AG04449 (cell line): ENCODE data around the gene HSP90B1.

ENCODE experiments used
- CTCF ChIA-PET: fragments of 350-600 bp; formaldehyde crosslinking; extraction: SDS; loops from one replicate; lab custom pipeline; 2021; ENCODE audit warnings: antibody characterized with exemption; lab: Yijun Ruan, JAX
- POLR2A ChIA-PET: fragments of 400-600, 350-600 bp; formaldehyde crosslinking; extraction: SDS; loops from one replicate; lab custom pipeline; 2020; ENCODE audit warnings: antibody characterized with exemption, inconsistent platforms; lab: Yijun Ruan, JAX
- DNase-seq: peaks from one replicate; pipeline ENCODE4 v3.0.0-alpha.2; 2010; ENCODE audit warnings: low read depth, low spot score
- H3K4me3 ChIP-seq: 2 replicates; pipeline ENCODE4 v1.5.1; 2011; ENCODE audit warnings: low read depth, mild to moderate bottlenecking, control low read depth, low read length
- TF ChIP-seq, protein P1 (sequence below): IDR thresholded peaks from one replicate; pipeline ENCODE4 v1.5.1; 2011; ENCODE audit warnings: mild to moderate bottlenecking, moderate library complexity, low read length, control low read depth, inconsistent platforms; ENCODE audit not compliant: insufficient read depth; ENCODE audit errors: missing control alignments

The HSP90B1 gene

DNA sequence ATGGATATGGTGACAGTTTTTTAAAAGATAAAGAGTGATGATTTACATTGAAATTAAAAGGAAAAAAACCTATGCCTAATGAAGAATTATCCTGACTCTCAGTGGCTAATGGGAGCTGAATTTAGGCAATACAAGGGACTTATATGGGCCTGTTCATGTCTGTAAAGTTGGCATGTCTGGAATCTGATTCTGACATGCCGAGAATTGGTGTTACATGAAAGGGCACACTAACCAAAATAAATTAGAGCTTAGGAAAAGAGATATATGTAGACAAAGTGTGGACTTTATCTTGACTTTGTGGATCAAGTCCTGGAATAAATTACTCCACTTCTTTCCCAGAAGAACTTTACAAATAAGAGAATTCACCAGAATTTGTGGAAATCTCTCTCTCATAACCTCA is 36.5 kb downstream of the HSP90B1 start:
- no peak for DNase-seq
- POLR2A ChIA-PET, result interaction anchor here (1.0 to 2.0 kb wide), 4 partner anchors 11 to 97 kb away, joined by 3 to 44 read pairs (median 6); partner anchors contain the start of genes HCFC2 and HSP90B1
- H3K4me3 ChIP-seq, result peak overlapping the region; percentile 98
- TF ChIP-seq, protein P1, sequence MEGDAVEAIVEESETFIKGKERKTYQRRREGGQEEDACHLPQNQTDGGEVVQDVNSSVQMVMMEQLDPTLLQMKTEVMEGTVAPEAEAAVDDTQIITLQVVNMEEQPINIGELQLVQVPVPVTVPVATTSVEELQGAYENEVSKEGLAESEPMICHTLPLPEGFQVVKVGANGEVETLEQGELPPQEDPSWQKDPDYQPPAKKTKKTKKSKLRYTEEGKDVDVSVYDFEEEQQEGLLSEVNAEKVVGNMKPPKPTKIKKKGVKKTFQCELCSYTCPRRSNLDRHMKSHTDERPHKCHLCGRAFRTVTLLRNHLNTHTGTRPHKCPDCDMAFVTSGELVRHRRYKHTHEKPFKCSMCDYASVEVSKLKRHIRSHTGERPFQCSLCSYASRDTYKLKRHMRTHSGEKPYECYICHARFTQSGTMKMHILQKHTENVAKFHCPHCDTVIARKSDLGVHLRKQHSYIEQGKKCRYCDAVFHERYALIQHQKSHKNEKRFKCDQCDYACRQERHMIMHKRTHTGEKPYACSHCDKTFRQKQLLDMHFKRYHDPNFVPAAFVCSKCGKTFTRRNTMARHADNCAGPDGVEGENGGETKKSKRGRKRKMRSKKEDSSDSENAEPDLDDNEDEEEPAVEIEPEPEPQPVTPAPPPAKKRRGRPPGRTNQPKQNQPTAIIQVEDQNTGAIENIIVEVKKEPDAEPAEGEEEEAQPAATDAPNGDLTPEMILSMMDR, result no peak
- CTCF ChIA-PET, result interaction anchor here (0.9 to 2.8 kb wide), 3 partner anchors 10 to 142 kb away, joined by 3 to 13 read pairs (median 4); a partner anchor contains a TSS

DNA sequence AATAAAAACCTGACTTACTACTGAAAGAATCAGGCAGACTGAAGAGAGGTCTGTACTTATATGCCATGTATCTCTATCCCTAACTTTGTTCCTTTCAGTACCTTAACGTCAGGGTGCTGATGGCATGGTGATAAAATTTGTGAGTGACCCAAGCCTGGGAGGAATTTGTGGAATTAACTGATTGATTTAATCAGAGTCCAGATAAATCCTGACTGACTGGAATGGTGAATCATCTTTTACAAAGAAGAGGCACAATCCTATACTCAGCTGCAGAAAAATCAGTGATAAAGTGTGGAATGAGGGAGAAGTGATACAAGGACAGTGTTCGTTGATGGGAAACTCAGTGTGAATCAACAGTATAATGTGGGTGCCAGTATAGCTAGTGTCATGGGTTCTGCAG is 39.2 kb downstream of the HSP90B1 start:
- CTCF ChIA-PET, result interaction anchor here (0.9 to 1.3 kb wide), 3 partner anchors 8 to 140 kb away, joined by 3 to 5 read pairs (median 4); no protein-coding TSS in a partner anchor
- POLR2A ChIA-PET, result interaction anchor here (1.1 kb wide), 1 partner anchor 94 kb away, joined by 4 read pairs; no protein-coding TSS in a partner anchor
- no peak for DNase-seq
- TF ChIP-seq, protein P1, result no peak
- H3K4me3 ChIP-seq, result no peak overlapping the region

DNA sequence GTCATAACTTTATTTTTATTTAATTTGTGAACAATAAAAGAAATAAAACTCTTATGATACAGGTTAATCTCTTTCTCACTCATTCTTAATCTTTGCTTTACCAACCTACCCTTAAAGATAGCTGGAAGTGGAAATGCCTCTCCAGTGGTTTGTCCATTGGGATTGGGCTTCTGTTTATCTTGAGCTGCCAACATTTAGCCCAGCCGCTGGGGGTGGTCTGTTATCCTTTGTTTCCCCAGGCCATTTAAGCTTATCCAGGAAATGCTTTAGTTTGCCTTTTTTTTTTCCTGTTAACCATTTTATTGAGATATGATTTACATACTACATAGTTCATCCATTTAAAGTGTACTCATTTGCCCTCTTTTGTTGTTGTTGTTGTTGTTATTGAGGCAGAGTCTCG is 43.7 kb downstream of the HSP90B1 start:
- H3K4me3 ChIP-seq, result no peak overlapping the region
- TF ChIP-seq, protein P1, result no peak
- CTCF ChIA-PET, result interaction anchor here (1.1 to 1.6 kb wide), 3 partner anchors 10 to 13 kb away, joined by 3 read pairs; no protein-coding TSS in a partner anchor
- POLR2A ChIA-PET, result interaction anchor here (0.5 to 1.5 kb wide), 2 partner anchors 8 to 90 kb away, joined by 6 read pairs; partner anchors contain the start of gene TDG
- DNase-seq, result no peak

DNA sequence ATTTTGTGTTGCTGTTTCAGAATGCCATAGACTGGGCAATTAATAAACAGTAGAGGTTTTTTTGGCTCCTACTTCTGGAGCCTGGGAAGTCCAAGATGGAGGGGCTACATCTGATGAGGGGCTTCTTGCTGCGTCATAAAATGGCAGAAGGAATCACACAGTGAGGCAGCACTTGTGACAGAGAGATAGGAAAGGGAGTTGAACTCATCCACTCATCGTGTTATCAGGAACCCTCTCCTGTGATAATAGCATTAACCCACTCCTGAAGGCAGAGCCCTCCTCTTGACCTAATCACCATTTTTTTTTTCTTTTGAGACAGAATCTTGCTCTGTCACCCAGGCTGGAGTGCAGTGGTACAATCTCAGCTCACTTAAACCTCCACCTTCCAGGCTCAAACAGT is 45.2 kb downstream of the HSP90B1 start:
- no peak for DNase-seq
- no peak overlapping the region for H3K4me3 ChIP-seq
- TF ChIP-seq, protein P1, result no peak
- ChIA-PET CTCF (no interaction called here), POLR2A (no interaction called here)

DNA sequence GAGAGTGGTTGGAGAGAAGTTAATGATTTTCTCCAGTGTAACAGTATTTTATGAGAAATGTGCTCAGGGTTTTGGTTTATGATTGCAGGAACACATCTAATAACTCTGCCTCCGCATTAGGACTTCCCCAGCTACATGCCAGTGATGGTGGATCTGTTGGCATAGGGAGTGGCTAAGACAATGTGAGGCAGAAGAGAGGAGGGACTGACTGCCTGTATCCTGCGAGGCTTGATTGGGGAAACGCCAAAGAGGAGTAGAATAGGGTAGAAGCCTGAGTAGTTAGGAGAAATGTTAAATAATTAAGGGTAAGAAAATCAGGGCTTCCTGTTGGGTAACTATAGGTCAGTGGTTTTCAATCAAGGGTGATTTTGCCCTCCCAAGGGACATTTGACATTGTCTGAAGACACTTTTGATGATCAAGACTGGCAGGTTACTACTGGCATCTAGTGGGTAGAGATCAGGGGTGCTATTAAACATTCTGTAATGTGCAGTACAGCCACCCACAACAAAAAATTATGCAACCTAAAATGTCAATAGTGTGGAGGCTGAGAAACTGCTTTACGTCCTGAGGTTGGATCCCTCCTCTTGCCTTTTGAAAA is 48.3 kb downstream of the HSP90B1 start:
- DNase-seq, result no peak
- ChIA-PET POLR2A (no interaction called here), CTCF (no interaction called here)
- TF ChIP-seq, protein P1, result no peak
- H3K4me3 ChIP-seq, result no peak overlapping the region

DNA sequence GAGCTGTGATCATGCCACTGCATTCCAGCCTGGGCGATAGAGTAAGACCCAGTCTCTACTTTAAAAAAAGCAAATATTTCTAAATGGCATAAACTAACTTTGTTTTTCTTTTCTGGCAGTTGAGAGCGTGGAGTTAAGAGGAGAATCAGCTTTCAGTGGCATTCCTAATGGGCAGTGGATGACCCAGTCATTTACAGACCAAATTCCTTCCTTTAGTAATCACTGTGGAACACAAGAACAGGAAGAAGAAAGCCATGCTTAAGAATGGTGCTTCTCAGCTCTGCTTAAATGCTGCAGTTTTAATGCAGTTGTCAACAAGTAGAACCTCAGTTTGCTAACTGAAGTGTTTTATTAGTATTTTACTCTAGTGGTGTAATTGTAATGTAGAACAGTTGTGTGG is 56.6 kb downstream of the HSP90B1 start:
- TF ChIP-seq, protein P1, result no peak
- peak; percentile 75 for DNase-seq
- CTCF ChIA-PET, result interaction anchor here (0.6 to 0.7 kb wide), 3 partner anchors 13 to 122 kb away, joined by 3 read pairs; no protein-coding TSS in a partner anchor
- POLR2A ChIA-PET, result interaction anchor here (0.7 to 0.9 kb wide), 2 partner anchors 26 to 57 kb away, joined by 3 to 5 read pairs; partner anchors contain the start of gene HSP90B1
- no peak overlapping the region for H3K4me3 ChIP-seq
